K562 (cell line): Measurements from ENCODE around the gene NXN. TPM values are rescaled to one million over a fixed set of nuclear protein-coding genes. Genes with fewer than 3 reads are reported as not detected.

Experiments used
- ATAC-seq: fragments of 200-7000 bp; cut with Tn5 transposase; 3 replicates; pipeline ENCODE4 v1.9.1; 2020; ENCODE audit warnings: moderate library complexity
- BruUV-seq: library from RNA; stranded (reverse); fragments of 400-500 nt; replicated peaks from 2 replicates; lab custom pipeline; 2021; lab: Mats Ljungman, UMichigan
- CTCF ChIA-PET: fragments of 300-600 bp; formaldehyde crosslinking; extraction: SDS; loops from one replicate; lab custom pipeline; 2021; ENCODE audit warnings: low intra/inter-chr PET ratio; lab: Yijun Ruan, JAX
- POLR2A ChIA-PET: fragments of 300-600, 350-650 bp; sonication (Branson Sonifier 250); formaldehyde crosslinking; extraction: SDS; loops from one replicate; lab custom pipeline; 2021; ENCODE audit warnings: antibody characterized with exemption, inconsistent platforms; lab: Yijun Ruan, JAX
- DNase-seq, 4 experiments: peaks; one replicate each; pipeline versions ENCODE4 v3.0.0 to v3.0.0-alpha.2; 2011 to 2018; ENCODE audit warnings: low spot score in 3 of 4, mixed read lengths in 3 of 4; ENCODE audit errors: extremely low read depth in 1 of 4
- FAIRE-seq: peaks from 2 replicates; lab custom pipeline; 2011; peaks lifted over from hg19 to GRCh38; lab: Jason Lieb, UNC
- H2AFZ ChIP-seq: 2 replicates; pipeline ENCODE4 v1.6.0; 2011; ENCODE audit warnings: low read depth, low read length, control low read depth, inconsistent platforms
- H3K27ac ChIP-seq: fragments of 200-600 bp; 3 replicates; pipeline ENCODE4 v1.8.0; 2011; ENCODE audit warnings: low read depth, mild to moderate bottlenecking, control low read depth, inconsistent platforms, low read length, moderate library complexity, mixed read lengths; ENCODE audit errors: extremely low read depth
- H3K27me3 ChIP-seq, 2 experiments: fragments of 300-600 bp in 1 of 2; 2 replicates in 1 of 2; 3 replicates in 1 of 2; pipeline versions ENCODE4 v1.6.0 to v1.8.0; 2011; ENCODE audit warnings: inconsistent platforms in 2 of 2, low read length in 2 of 2, mild to moderate bottlenecking in 1 of 2, mixed read lengths in 1 of 2, moderate library complexity in 1 of 2; ENCODE audit not compliant: control insufficient read depth in 2 of 2, insufficient read depth in 2 of 2
- H3K36me3 ChIP-seq: fragments of 300-600 bp; 3 replicates; pipeline ENCODE4 v1.8.0; 2011; ENCODE audit warnings: mild to moderate bottlenecking, low read length, inconsistent platforms; ENCODE audit not compliant: control insufficient read depth, insufficient read depth
- H3K4me1 ChIP-seq, 2 experiments: fragments of 200-600 bp in 1 of 2; replicated peaks in 1 of 2; 2 replicates in 1 of 2; 3 replicates in 1 of 2; pipeline versions ENCODE4 v1.5.1 to v1.8.0; 2011; ENCODE audit warnings: inconsistent platforms in 2 of 2, low read length in 2 of 2, mild to moderate bottlenecking in 1 of 2, mixed read lengths in 1 of 2, moderate library complexity in 1 of 2; ENCODE audit not compliant: control insufficient read depth in 2 of 2, insufficient read depth in 2 of 2
- H3K4me2 ChIP-seq: 2 replicates; pipeline ENCODE4 v1.6.1; 2011; ENCODE audit warnings: low read length, control low read depth, inconsistent platforms, mixed read lengths; ENCODE audit not compliant: insufficient read depth
- H3K4me3 ChIP-seq: fragments of 200-600 bp; sonication (generic), shearing (Covaris generic); 2 replicates; pipeline ENCODE4 v1.5.1; 2016; ENCODE audit warnings: control low read depth, inconsistent platforms
- H3K79me2 ChIP-seq: fragments of 200-600 bp; 3 replicates; pipeline ENCODE4 v1.8.0; 2011; ENCODE audit warnings: low read length, inconsistent platforms; ENCODE audit not compliant: control insufficient read depth, insufficient read depth
- H3K9ac ChIP-seq, 2 experiments: 2 replicates each; pipeline versions ENCODE4 v1.6.0 to v1.6.1; 2011; ENCODE audit warnings: low read depth in 2 of 2, low read length in 2 of 2, control low read depth in 1 of 2, inconsistent platforms in 1 of 2, mild to moderate bottlenecking in 1 of 2, mixed read lengths in 1 of 2; ENCODE audit not compliant: insufficient read depth in 1 of 2
- H3K9me1 ChIP-seq: one replicate; pipeline ENCODE4 v1.6.0; 2011; ENCODE audit warnings: inconsistent platforms, mild to moderate bottlenecking, low read length, moderate library complexity; ENCODE audit not compliant: control insufficient read depth, insufficient read depth
- H3K9me3 ChIP-seq: replicated peaks from 2 replicates; pipeline ENCODE4 v1.5.1; 2011; ENCODE audit warnings: low read depth, low read length, inconsistent platforms; ENCODE audit not compliant: control insufficient read depth, insufficient read depth
- H4K20me1 ChIP-seq: replicated peaks from 2 replicates; pipeline ENCODE4 v1.6.1; 2011; ENCODE audit warnings: low read length, inconsistent platforms, mixed read lengths; ENCODE audit not compliant: control insufficient read depth, insufficient read depth
- BCOR ChIP-seq: fragments of 450-650 bp; IDR thresholded peaks from 2 replicates; pipeline ENCODE4 v1.6.1; 2016
- CBFA2T2 ChIP-seq: fragments of 450-650 bp; conservative IDR thresholded peaks from 2 replicates; pipeline ENCODE4 v1.6.1; 2017; ENCODE audit warnings: mild to moderate bottlenecking
- KDM2B ChIP-seq: fragments of 250-450 bp; sonication (Bioruptor Pico); IDR thresholded peaks from 2 replicates; pipeline ENCODE4 v1.8.0; 2021; ENCODE audit warnings: mild to moderate bottlenecking, moderate library complexity
- MTA1 ChIP-seq: fragments of 450-650 bp; IDR thresholded peaks from 2 replicates; pipeline ENCODE4 v1.6.1; 2017; ENCODE audit warnings: borderline replicate concordance
- POLR2B ChIP-seq: fragments of 450-650 bp; IDR thresholded peaks from 2 replicates; pipeline ENCODE4 v1.6.1; 2018; ENCODE audit warnings: low read depth; ENCODE audit not compliant: partially characterized antibody
- RBBP5 ChIP-seq: fragments of 200-600 bp; sonication (generic); IDR thresholded peaks from 2 replicates; pipeline ENCODE4 v1.6.1; 2012; ENCODE audit warnings: borderline replicate concordance, mild to moderate bottlenecking, low read length, control low read depth, inconsistent platforms; ENCODE audit not compliant: insufficient read depth, poor library complexity, severe bottlenecking
- SMARCA4 ChIP-seq: fragments of 450-650 bp; IDR thresholded peaks from 2 replicates; pipeline ENCODE4 v1.6.1; 2016
- USF2 ChIP-seq: sonication (generic); formaldehyde crosslinking; IDR thresholded peaks from 2 replicates; pipeline ENCODE4 v1.5.0; 2020; ENCODE audit warnings: missing genetic modification reagents
- ZFP30 ChIP-seq: fragments of 250-450 bp; sonication (Bioruptor Pico); IDR thresholded peaks from 2 replicates; pipeline ENCODE4 v1.8.0; 2022; ENCODE audit warnings: moderate library complexity, mild to moderate bottlenecking, inconsistent platforms, borderline replicate concordance
- ZNF668 ChIP-seq: fragments of 250-450 bp; sonication (Bioruptor Pico); IDR thresholded peaks from 2 replicates; pipeline ENCODE4 v1.8.0; 2022; ENCODE audit warnings: mild to moderate bottlenecking, inconsistent platforms
- WGBS: fragments of 100-300 bp; shearing (Covaris generic); methylation state at CpG from one replicate; pipeline ENCODE4 v1.1.6; 2016; ENCODE audit warnings: low coverage, mixed read lengths; ENCODE audit not compliant: insufficient coverage; ENCODE audit errors: missing lambda C conversion rate; 5-methylcytosine and 5-hydroxymethylcytosine counted together
- in situ Hi-C: fragments of 300-500 bp; cut with MboI; formaldehyde crosslinking; loops from 4 replicates; pipeline ENCODE4 v1.15.0; 2018; ENCODE audit warnings: inconsistent platforms, mixed read lengths
- intact Hi-C: fragments of 100-400 bp; cut with micrococcal nuclease; formaldehyde crosslinking; loops from 2 replicates; pipeline ENCODE4 v1.14.2; 2022
- polyA plus RNA-seq, 8 experiments: library from polyadenylated mRNA; depleted of rRNA in 4 of 8; stranded (reverse) in 5 of 8; unstranded in 3 of 8; fragments of >200 nt; fragmentation: Nextera tagmentation in 2 of 8; fragmentation: Illumina TruSeq in 1 of 8; extraction: Ambion mirVana in 2 of 8; extraction: Trizol in 1 of 8; gene quantifications; 2 replicates each; pipeline versions ENCODE4 v1.2.1 to v1.2.3, GENCODE V29; 2011 to 2014; ENCODE audit warnings: inconsistent platforms in 1 of 8, missing spikeins in 1 of 8
- total RNA-seq, 7 experiments: library from RNA; depleted of rRNA in 6 of 7; stranded (reverse); fragments of >200 nt in 6 of 7; fragmentation: Illumina TruSeq in 2 of 7; extraction: Trizol in 2 of 7; gene quantifications; 2 replicates each; pipeline versions ENCODE4 v1.2.1 to v1.2.3, GENCODE V29; 2011 to 2021; ENCODE audit warnings: low replicate concordance in 1 of 7
- TF ChIP-seq, protein P1 (sequence below), 2 experiments: fragments of 450-650 bp; IDR thresholded peaks; 2 replicates each; pipeline ENCODE4 v1.6.1; 2016
- TF ChIP-seq, protein P2 (sequence below), 2 experiments: fragments of 450-650 bp in 1 of 2; sonication (generic) in 1 of 2; formaldehyde crosslinking in 1 of 2; IDR thresholded peaks in 1 of 2; conservative IDR thresholded peaks in 1 of 2; 2 replicates each; pipeline versions ENCODE4 v1.6.1 to v1.8.1; 2016 to 2023; ENCODE audit warnings: mild to moderate bottlenecking in 2 of 2, moderate library complexity in 2 of 2, inconsistent platforms in 1 of 2, missing genetic modification reagents in 1 of 2

Gene NXN
- total and polyA plus RNA-seq, 9 of the 15 experiments (the other 6 are each of a cell fraction or from before 2014, with no cell fraction given) = 0.08 to 0.39 (median 0.29) TPM; not detected in 5

- WGBS = 4% methylated on average over 8 of the region's 8 CpGs
- H3K27me3 ChIP-seq = peaks cover 12 to 52% of the 10 kb centered on the region in 2 experiments; a peak in 4 of 5 replicates
- in situ Hi-C loops (no loop called here), intact Hi-C loops (no loop called here)
- FAIRE-seq = no peak
- no peaks in the 10 kb centered on the region for H3K36me3 ChIP-seq
- H3K9ac ChIP-seq = no peak overlapping the region
- no peak overlapping the region for H3K27ac ChIP-seq
- H3K79me2 ChIP-seq = no peaks in the 10 kb centered on the region
- no peaks in the 10 kb centered on the region for H4K20me1 ChIP-seq
- no peak for ATAC-seq
- no peak for DNase-seq
- no peak overlapping the region for H3K4me3 ChIP-seq
- no peaks in the 10 kb centered on the region for H3K9me3 ChIP-seq
- no peaks in the 10 kb centered on the region for H3K9me1 ChIP-seq
- BruUV-seq = no TSS peak
- H2AFZ ChIP-seq = no peak overlapping the region
- no peak overlapping the region for H3K4me2 ChIP-seq
- ChIA-PET POLR2A (interaction anchor here (1.0 kb wide), 1 partner anchor 29 kb away, joined by 3 read pairs; no protein-coding TSS in a partner anchor), CTCF (no interaction called here)
- no peaks in the 10 kb centered on the region for H3K4me1 ChIP-seq
- TF ChIP-seq, protein P1, sequence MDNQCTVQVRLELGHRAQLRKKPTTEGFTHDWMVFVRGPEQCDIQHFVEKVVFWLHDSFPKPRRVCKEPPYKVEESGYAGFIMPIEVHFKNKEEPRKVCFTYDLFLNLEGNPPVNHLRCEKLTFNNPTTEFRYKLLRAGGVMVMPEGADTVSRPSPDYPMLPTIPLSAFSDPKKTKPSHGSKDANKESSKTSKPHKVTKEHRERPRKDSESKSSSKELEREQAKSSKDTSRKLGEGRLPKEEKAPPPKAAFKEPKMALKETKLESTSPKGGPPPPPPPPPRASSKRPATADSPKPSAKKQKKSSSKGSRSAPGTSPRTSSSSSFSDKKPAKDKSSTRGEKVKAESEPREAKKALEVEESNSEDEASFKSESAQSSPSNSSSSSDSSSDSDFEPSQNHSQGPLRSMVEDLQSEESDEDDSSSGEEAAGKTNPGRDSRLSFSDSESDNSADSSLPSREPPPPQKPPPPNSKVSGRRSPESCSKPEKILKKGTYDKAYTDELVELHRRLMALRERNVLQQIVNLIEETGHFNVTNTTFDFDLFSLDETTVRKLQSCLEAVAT (IDR thresholded peaks at IDR 0.05) = no peak
- no peak for TF ChIP-seq POLR2B
- TF ChIP-seq, protein P2, sequence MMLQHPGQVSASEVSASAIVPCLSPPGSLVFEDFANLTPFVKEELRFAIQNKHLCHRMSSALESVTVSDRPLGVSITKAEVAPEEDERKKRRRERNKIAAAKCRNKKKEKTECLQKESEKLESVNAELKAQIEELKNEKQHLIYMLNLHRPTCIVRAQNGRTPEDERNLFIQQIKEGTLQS (IDR thresholded peaks at IDR 0.05) = no peak
- TF ChIP-seq, protein P2 (CRISPR knock-in tag; conservative IDR thresholded peaks at IDR 0.05) = no peak
- TF ChIP-seq BCOR = no peak
- TF ChIP-seq SMARCA4 = no peak
- no peak for TF ChIP-seq ZFP30
- TF ChIP-seq KDM2B (CRISPR knock-in tag) = no peak
- TF ChIP-seq CBFA2T2 = no peak
- no peak for TF ChIP-seq ZNF668 (CRISPR knock-in tag)
- no peak for TF ChIP-seq RBBP5
- TF ChIP-seq MTA1 = no peak
- TF ChIP-seq USF2 (CRISPR knock-in tag) = no peak
These were observed 17.4 kb downstream of the NXN start for GRCh38 chr17:962166-962565.
